K562 (cell line): ENCODE measurements around the gene PIKFYVE. TPM values are rescaled to one million over a fixed set of nuclear protein-coding genes. Genes with fewer than 3 reads are reported as not detected.

Source experiments
- ARNT ChIP-seq, 2 experiments: fragments of 450-650 bp; IDR thresholded peaks; 2 replicates each; pipeline ENCODE4 v1.6.1; 2016; ENCODE audit warnings: mild to moderate bottlenecking in 1 of 2
- CAMTA2 ChIP-seq: fragments of 250-450 bp; sonication (Bioruptor Pico); conservative IDR thresholded peaks from 2 replicates; pipeline ENCODE4 v1.5.1; 2022
- CHCHD3 ChIP-seq: fragments of 250-450 bp; sonication (Bioruptor Pico); IDR thresholded peaks from 2 replicates; pipeline ENCODE4 v2.1.2; 2022; ENCODE audit warnings: mild to moderate bottlenecking
- FOXA3 ChIP-seq, 2 experiments: fragments of 450-650 bp in 1 of 2; sonication (generic) in 1 of 2; formaldehyde crosslinking; IDR thresholded peaks in 1 of 2; conservative IDR thresholded peaks in 1 of 2; 2 replicates each; pipeline versions ENCODE4 v1.4.0 to v1.8.0; 2020 to 2022; ENCODE audit warnings: mild to moderate bottlenecking in 2 of 2, missing genetic modification reagents in 1 of 2
- NKRF ChIP-seq: fragments of 450-650 bp; IDR thresholded peaks from 2 replicates; pipeline ENCODE4 v1.6.1; 2016; ENCODE audit warnings: borderline replicate concordance
- NR3C1 ChIP-seq: sonication (generic); formaldehyde crosslinking; IDR thresholded peaks from 2 replicates; pipeline ENCODE4 v1.8.1; 2022; ENCODE audit warnings: missing genetic modification reagents
- RERE ChIP-seq: sonication (generic); formaldehyde crosslinking; IDR thresholded peaks from 2 replicates; pipeline ENCODE4 v1.8.0; 2023; ENCODE audit warnings: missing genetic modification reagents, mild to moderate bottlenecking, borderline replicate concordance
- SMAD2 ChIP-seq: fragments of 150-350 bp; IDR thresholded peaks from 2 replicates; pipeline ENCODE4 v1.6.1; 2014; ENCODE audit warnings: low read depth, mild to moderate bottlenecking, low read length
- TFAM ChIP-seq: fragments of 250-450 bp; sonication (Bioruptor Pico); conservative IDR thresholded peaks from 2 replicates; pipeline ENCODE4 v1.5.0; 2021; ENCODE audit warnings: mild to moderate bottlenecking, moderate library complexity
- ZBTB1 ChIP-seq: sonication (generic); formaldehyde crosslinking; IDR thresholded peaks from 2 replicates; pipeline ENCODE4 v1.8.1; 2023; ENCODE audit warnings: missing genetic modification reagents, low read depth, mild to moderate bottlenecking, borderline replicate concordance
- ZHX1 ChIP-seq: fragments of 150-350 bp; conservative IDR thresholded peaks from 2 replicates; pipeline ENCODE4 v1.6.1; 2014; ENCODE audit warnings: low read length
- ZNF395 ChIP-seq: fragments of 200-800 bp; sonication (Bioruptor generic); IDR thresholded peaks from 2 replicates; pipeline ENCODE4 v1.6.1; 2017; ENCODE audit warnings: missing genetic modification characterization, missing compliant biosample characterization
- ZNF77 ChIP-seq: fragments of 250-450 bp; sonication (Bioruptor Pico); IDR thresholded peaks from 2 replicates; pipeline ENCODE4 v1.5.0; 2020
- polyA plus RNA-seq, 8 experiments: library from polyadenylated mRNA; depleted of rRNA in 4 of 8; stranded (reverse) in 5 of 8; unstranded in 3 of 8; fragments of >200 nt; fragmentation: Nextera tagmentation in 2 of 8; fragmentation: Illumina TruSeq in 1 of 8; extraction: Ambion mirVana in 2 of 8; extraction: Trizol in 1 of 8; gene quantifications; 2 replicates each; pipeline versions ENCODE4 v1.2.1 to v1.2.3, GENCODE V29; 2011 to 2014; ENCODE audit warnings: inconsistent platforms in 1 of 8, missing spikeins in 1 of 8
- total RNA-seq, 7 experiments: library from RNA; depleted of rRNA in 6 of 7; stranded (reverse); fragments of >200 nt in 6 of 7; fragmentation: Illumina TruSeq in 2 of 7; extraction: Trizol in 2 of 7; gene quantifications; 2 replicates each; pipeline versions ENCODE4 v1.2.1 to v1.2.3, GENCODE V29; 2011 to 2021; ENCODE audit warnings: low replicate concordance in 1 of 7

Gene PIKFYVE
- total and polyA plus RNA-seq, 9 of the 15 experiments (the other 6 are each of a cell fraction or from before 2014, with no cell fraction given), result 3.6 to 25.6 (median 16.7) TPM

DNA sequence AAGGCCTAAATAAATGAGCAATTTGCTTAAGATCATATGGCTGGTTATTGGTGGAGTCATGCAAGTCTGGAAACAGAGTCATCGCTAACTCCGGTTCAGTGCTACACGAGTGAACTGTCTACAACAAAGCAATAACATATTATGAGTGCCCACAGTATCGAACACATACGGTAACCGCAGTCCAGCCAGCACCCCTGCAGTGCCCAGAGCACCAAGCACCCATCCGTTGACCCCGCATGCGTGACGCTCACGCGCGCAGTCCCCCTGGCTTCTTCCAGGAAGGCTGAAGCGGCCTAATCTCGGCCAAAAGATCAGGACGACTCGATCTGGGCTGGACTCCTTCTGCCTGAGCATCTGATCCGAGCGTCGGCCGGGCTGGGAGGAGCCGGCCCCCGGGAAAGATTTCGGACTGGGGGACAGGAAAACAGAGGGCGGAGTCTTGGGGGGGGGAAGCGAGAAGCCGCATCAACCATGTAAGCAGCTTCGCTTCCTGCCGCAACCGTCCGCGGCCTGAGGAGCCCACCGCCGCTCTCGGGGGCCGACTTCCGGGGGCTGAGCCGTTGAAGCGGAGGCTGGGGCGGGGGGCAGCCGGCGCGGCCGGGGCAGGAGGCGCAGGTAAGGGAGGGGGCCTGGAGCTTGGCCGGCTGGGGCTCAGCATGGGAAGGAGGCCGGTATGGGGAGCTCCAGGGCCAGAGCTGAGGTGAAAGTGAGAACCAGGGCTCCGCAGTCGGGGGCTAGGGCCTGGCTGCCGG is at the start of gene PIKFYVE (continued):
- no peak for TF ChIP-seq ZNF395 (CRISPR knock-in tag)
- TF ChIP-seq NR3C1 (CRISPR knock-in tag), result no peak
- no peak for TF ChIP-seq TFAM
- peak; percentile 44; the same call in 1 of the 2 replicates for TF ChIP-seq NKRF
- no peak for TF ChIP-seq RERE (CRISPR knock-in tag)
- TF ChIP-seq FOXA3 (CRISPR knock-in tag; conservative IDR thresholded peaks at IDR 0.05 in 1 of 2, IDR thresholded peaks at IDR 0.05 in 1 of 2), result no peak
- no peak for TF ChIP-seq CHCHD3
- no peak for TF ChIP-seq CAMTA2 (CRISPR knock-in tag)
- peak; percentile 94 for TF ChIP-seq ZBTB1 (CRISPR knock-in tag)
- TF ChIP-seq ARNT (IDR thresholded peaks at IDR 0.05), result peak; percentile 48 to 62; a peak in 1 of 4 replicates
- TF ChIP-seq ZHX1, result no peak
- no peak for TF ChIP-seq ZNF77
- TF ChIP-seq SMAD2, result no peak
